Trophoblast cell (in vitro differentiated cells and primary cell): ENCODE results near the gene CLEC14A.

Source experiments
- DNase-seq, 2 donors: peaks; one replicate each; pipeline ENCODE4 v3.0.0-alpha.2; 2016
- H2AFZ ChIP-seq: 2 replicates; pipeline ENCODE4 v1.6.1; 2013; ENCODE audit warnings: low read length, moderate library complexity, mild to moderate bottlenecking; ENCODE audit not compliant: insufficient read depth, poor library complexity
- H2AK5ac ChIP-seq: 2 replicates; pipeline ENCODE4 v1.6.1; 2013; ENCODE audit warnings: mild to moderate bottlenecking, low read length
- H2BK120ac ChIP-seq: 2 replicates; pipeline ENCODE4 v1.6.1; 2013; ENCODE audit warnings: low read length, mild to moderate bottlenecking, moderate library complexity; ENCODE audit not compliant: insufficient read depth, poor library complexity
- H2BK12ac ChIP-seq: 2 replicates; pipeline ENCODE4 v1.6.1; 2013; ENCODE audit warnings: mild to moderate bottlenecking, low read length, moderate library complexity
- H2BK5ac ChIP-seq: 2 replicates; pipeline ENCODE4 v1.6.1; 2013; ENCODE audit warnings: low read length, low read depth, moderate library complexity, mild to moderate bottlenecking; ENCODE audit not compliant: poor library complexity
- H3K14ac ChIP-seq: 2 replicates; pipeline ENCODE4 v1.6.1; 2013; ENCODE audit warnings: mild to moderate bottlenecking, low read length
- H3K18ac ChIP-seq: 2 replicates; pipeline ENCODE4 v1.6.1; 2013; ENCODE audit warnings: mild to moderate bottlenecking, low read length
- H3K23ac ChIP-seq: 2 replicates; pipeline ENCODE4 v1.6.1; 2013; ENCODE audit warnings: low read length
- H3K27ac ChIP-seq: 2 replicates; pipeline ENCODE4 v1.5.1; 2013; ENCODE audit warnings: low read depth, mild to moderate bottlenecking, inconsistent platforms, low read length, moderate library complexity
- H3K27me3 ChIP-seq: 2 replicates; pipeline ENCODE4 v1.6.1; 2013; ENCODE audit warnings: inconsistent platforms, mild to moderate bottlenecking, low read length, moderate library complexity; ENCODE audit not compliant: insufficient read depth
- H3K36me3 ChIP-seq, 2 experiments: 1 replicate in 1 of 2; 2 replicates in 1 of 2; pipeline ENCODE4 v1.6.1; 2013; ENCODE audit warnings: low read length in 2 of 2, mild to moderate bottlenecking in 2 of 2, moderate library complexity in 1 of 2; ENCODE audit not compliant: insufficient read depth in 2 of 2, control insufficient read depth in 1 of 2
- H3K4ac ChIP-seq: 2 replicates; pipeline ENCODE4 v1.6.1; 2013; ENCODE audit warnings: low read depth, mild to moderate bottlenecking, low read length, moderate library complexity
- H3K4me1 ChIP-seq, 2 experiments: 1 replicate in 1 of 2; 2 replicates in 1 of 2; pipeline ENCODE4 v1.6.1; 2013; ENCODE audit warnings: low read length in 2 of 2, mild to moderate bottlenecking in 2 of 2, moderate library complexity in 1 of 2; ENCODE audit not compliant: insufficient read depth in 2 of 2, control insufficient read depth in 1 of 2
- H3K4me2 ChIP-seq: 2 replicates; pipeline ENCODE4 v1.6.1; 2013; ENCODE audit warnings: inconsistent platforms, mild to moderate bottlenecking, low read length, moderate library complexity
- H3K4me3 ChIP-seq: 2 replicates; pipeline ENCODE4 v1.5.1; 2013; ENCODE audit warnings: mild to moderate bottlenecking, low read depth, low read length, inconsistent platforms
- H3K79me1 ChIP-seq: one replicate; pipeline ENCODE4 v1.6.1; 2013; ENCODE audit warnings: low read length
- H3K79me2 ChIP-seq: 2 replicates; pipeline ENCODE4 v1.6.1; 2013; ENCODE audit warnings: low read length, mild to moderate bottlenecking; ENCODE audit not compliant: control insufficient read depth, insufficient read depth, poor library complexity
- H3K9ac ChIP-seq: 2 replicates; pipeline ENCODE4 v1.6.1; 2013; ENCODE audit warnings: mild to moderate bottlenecking, low read length
- H3K9me3 ChIP-seq: 2 replicates; pipeline ENCODE4 v1.6.1; 2013; ENCODE audit warnings: low read depth, mild to moderate bottlenecking, control low read depth, inconsistent platforms, low read length; ENCODE audit not compliant: insufficient read depth
- H4K12ac ChIP-seq: 2 replicates; pipeline ENCODE4 v1.6.1; 2013; ENCODE audit warnings: low read depth, mild to moderate bottlenecking, low read length, moderate library complexity
- H4K8ac ChIP-seq: 2 replicates; pipeline ENCODE4 v1.6.1; 2013; ENCODE audit warnings: low read depth, mild to moderate bottlenecking, low read length, moderate library complexity
- H4K91ac ChIP-seq: one replicate; pipeline ENCODE4 v1.6.1; 2013; ENCODE audit warnings: low read depth, mild to moderate bottlenecking, low read length, moderate library complexity
- WGBS: extraction: QIAGEN DNeasy Blood & Tissue Kit; methylation state at CpG from one replicate; pipeline ENCODE4 v1.1.7; 2013; ENCODE audit warnings: missing lambda C conversion rate; ENCODE audit not compliant: insufficient read length, insufficient coverage; ENCODE audit errors: extremely low coverage; 5-methylcytosine and 5-hydroxymethylcytosine counted together

CLEC14A gene

GRCh38 chr14:38233218-38233617 is 22.7 kb downstream of the CLEC14A start:
- Histone ChIP-seq H2BK12ac (no peak overlapping the region), H3K4me1 (no peaks in the 10 kb centered on the region), H3K9ac (no peak overlapping the region), H3K27me3 (no peaks in the 10 kb centered on the region), H3K79me2 (no peaks in the 10 kb centered on the region), H2BK120ac (no peak overlapping the region), H3K79me1 (no peaks in the 10 kb centered on the region), H4K12ac (no peak overlapping the region), H3K23ac (no peak overlapping the region), H3K14ac (no peak overlapping the region), H2AK5ac (no peak overlapping the region), H4K8ac (no peak overlapping the region), H2BK5ac (no peak overlapping the region), H3K4me2 (no peak overlapping the region), H3K27ac (no peak overlapping the region), H3K4me3 (no peak overlapping the region), H3K4ac (no peak overlapping the region), H3K18ac (no peak overlapping the region), H2AFZ (no peak overlapping the region), H3K9me3 (no peaks in the 10 kb centered on the region), H4K91ac (no peak overlapping the region), H3K36me3 (no peaks in the 10 kb centered on the region)
- no peak for DNase-seq
- WGBS = no CpG with 5 or more reads among the region's 5 CpGs

GRCh38 chr14:38226366-38226765 is 29.5 kb downstream of the CLEC14A start:
- WGBS = no CpG with 5 or more reads among the region's 3 CpGs
- no peak overlapping the region for H3K4ac ChIP-seq

GRCh38 chr14:38225946-38226345 is 29.9 kb downstream of the CLEC14A start:
- H4K91ac ChIP-seq = no peak overlapping the region
- H2BK5ac ChIP-seq = no peak overlapping the region
- no peaks in the 10 kb centered on the region for H3K36me3 ChIP-seq
- no peak overlapping the region for H3K4me3 ChIP-seq
- H3K4ac ChIP-seq = no peak overlapping the region
- H3K79me2 ChIP-seq = no peaks in the 10 kb centered on the region
- no peaks in the 10 kb centered on the region for H3K27me3 ChIP-seq
- H4K8ac ChIP-seq = no peak overlapping the region
- no peak overlapping the region for H4K12ac ChIP-seq
- no CpG with 5 or more reads among the region's 2 CpGs for WGBS
- no peaks in the 10 kb centered on the region for H3K4me1 ChIP-seq
- H3K18ac ChIP-seq = no peak overlapping the region
- H2BK120ac ChIP-seq = no peak overlapping the region
- H2BK12ac ChIP-seq = no peak overlapping the region
- DNase-seq = no peak
- H3K23ac ChIP-seq = no peak overlapping the region
- H3K14ac ChIP-seq = no peak overlapping the region
- H3K9me3 ChIP-seq = no peaks in the 10 kb centered on the region
- H3K27ac ChIP-seq = no peak overlapping the region
- H2AK5ac ChIP-seq = no peak overlapping the region
- no peak overlapping the region for H3K9ac ChIP-seq
- H3K4me2 ChIP-seq = no peak overlapping the region
- no peak overlapping the region for H2AFZ ChIP-seq
- H3K79me1 ChIP-seq = no peaks in the 10 kb centered on the region

More at GRCh38 chr14:38226366-38226765, 29.5 kb downstream of the CLEC14A start:
- H4K91ac ChIP-seq = no peak overlapping the region
- no peak overlapping the region for H3K27ac ChIP-seq
- H2AK5ac ChIP-seq = no peak overlapping the region
- no peak overlapping the region for H2BK12ac ChIP-seq
- no peak overlapping the region for H3K18ac ChIP-seq
- H3K4me3 ChIP-seq = no peak overlapping the region
- no peaks in the 10 kb centered on the region for H3K79me1 ChIP-seq
- H2AFZ ChIP-seq = no peak overlapping the region
- H3K4me1 ChIP-seq = no peaks in the 10 kb centered on the region
- no peak for DNase-seq
- H3K4me2 ChIP-seq = no peak overlapping the region
- H3K27me3 ChIP-seq = no peaks in the 10 kb centered on the region
- no peak overlapping the region for H3K14ac ChIP-seq
- no peak overlapping the region for H3K23ac ChIP-seq
- H4K8ac ChIP-seq = no peak overlapping the region
- no peak overlapping the region for H2BK5ac ChIP-seq
- H3K9me3 ChIP-seq = no peaks in the 10 kb centered on the region
- H3K79me2 ChIP-seq = no peaks in the 10 kb centered on the region
- H3K36me3 ChIP-seq = no peaks in the 10 kb centered on the region
- no peak overlapping the region for H4K12ac ChIP-seq
- no peak overlapping the region for H2BK120ac ChIP-seq
- no peak overlapping the region for H3K9ac ChIP-seq

- Histone ChIP-seq H2AK5ac (no peak overlapping the region), H3K79me2 (no peaks in the 10 kb centered on the region), H3K23ac (no peak overlapping the region), H3K4me2 (no peak overlapping the region), H3K9me3 (no peaks in the 10 kb centered on the region), H2AFZ (no peak overlapping the region), H3K14ac (no peak overlapping the region), H2BK120ac (no peak overlapping the region), H3K27ac (no peak overlapping the region), H4K12ac (no peak overlapping the region), H4K91ac (no peak overlapping the region), H3K18ac (no peak overlapping the region), H2BK5ac (no peak overlapping the region), H3K79me1 (no peaks in the 10 kb centered on the region), H3K27me3 (no peaks in the 10 kb centered on the region), H4K8ac (no peak overlapping the region), H3K4me1 (no peaks in the 10 kb centered on the region), H3K4ac (no peak overlapping the region), H3K9ac (no peak overlapping the region), H3K4me3 (no peak overlapping the region), H2BK12ac (no peak overlapping the region), H3K36me3 (no peaks in the 10 kb centered on the region)
- no peak for DNase-seq
Observed at GRCh38 chr14:38224338-38224737, 31.6 kb downstream of the CLEC14A start.
